GM23338 (cell line): Measurements from ENCODE around the gene MAST4. TPM values are rescaled to one million over a fixed set of nuclear protein-coding genes. Genes with fewer than 3 reads are reported as not detected.

Experiments used
- ATAC-seq: fragments of 200-7000 bp; cut with Tn5 transposase; 3 replicates; pipeline ENCODE4 v1.9.1; 2020
- DNase-seq: peaks from one replicate; pipeline ENCODE4 v3.0.0-alpha.2; 2015; ENCODE audit warnings: low spot score
- H2AFZ ChIP-seq: fragments of 200-600 bp; sonication (generic); 2 replicates; pipeline ENCODE4 v1.8.0; 2016; ENCODE audit warnings: antibody characterized with exemption, mild to moderate bottlenecking, moderate library complexity
- H3F3A ChIP-seq: fragments of 200-600 bp; sonication (generic); replicated peaks from 2 replicates; pipeline ENCODE4 v1.8.0; 2017; ENCODE audit warnings: antibody characterized with exemption, mixed run types, low read depth
- H3K27ac ChIP-seq: fragments of 200-600 bp; sonication (generic); 2 replicates; pipeline ENCODE4 v1.6.1; 2016; ENCODE audit warnings: low read depth
- H3K27me3 ChIP-seq: fragments of 200-600 bp; sonication (generic); 2 replicates; pipeline ENCODE4 v1.8.0; 2016; ENCODE audit warnings: mild to moderate bottlenecking, mixed run types, moderate library complexity; ENCODE audit not compliant: insufficient read depth
- H3K36me3 ChIP-seq: fragments of 200-600 bp; sonication (generic); 2 replicates; pipeline ENCODE4 v1.8.0; 2016; ENCODE audit warnings: mild to moderate bottlenecking; ENCODE audit not compliant: insufficient read depth
- H3K4me1 ChIP-seq: fragments of 200-600 bp; sonication (generic); 2 replicates; pipeline ENCODE4 v1.8.0; 2016; ENCODE audit warnings: mild to moderate bottlenecking, moderate library complexity; ENCODE audit not compliant: insufficient read depth
- H3K4me2 ChIP-seq: fragments of 200-600 bp; sonication (generic); 2 replicates; pipeline ENCODE4 v1.7.1; 2017; ENCODE audit warnings: mixed run types
- H3K4me3 ChIP-seq: fragments of 200-600 bp; sonication (generic); 2 replicates; pipeline ENCODE4 v1.6.1; 2016; ENCODE audit warnings: mixed run types
- H3K79me2 ChIP-seq: fragments of 200-600 bp; sonication (generic); replicated peaks from 2 replicates; pipeline ENCODE4 v1.8.0; 2017; ENCODE audit warnings: mild to moderate bottlenecking; ENCODE audit not compliant: insufficient read depth
- H3K9me2 ChIP-seq: fragments of 200-600 bp; sonication (generic); 2 replicates; pipeline ENCODE4 v1.8.0; 2017; ENCODE audit not compliant: insufficient read depth
- H4K20me1 ChIP-seq: fragments of 200-600 bp; sonication (generic); replicated peaks from 2 replicates; pipeline ENCODE4 v1.8.0; 2017; ENCODE audit warnings: mild to moderate bottlenecking; ENCODE audit not compliant: insufficient read depth
- H3K27ac Mint-ChIP-seq: 2 replicates; pipeline ENCODE4 v1.8.0; 2020; ENCODE audit warnings: inconsistent platforms, mild to moderate bottlenecking, moderate library complexity, mixed read lengths
- H3K27me3 Mint-ChIP-seq: 3 replicates; pipeline ENCODE4 v1.8.0; 2022; ENCODE audit warnings: low read depth, mild to moderate bottlenecking, moderate library complexity, mixed read lengths, inconsistent platforms; ENCODE audit not compliant: insufficient read depth, poor library complexity
- H3K36me3 Mint-ChIP-seq: 3 replicates; pipeline ENCODE4 v1.8.0; 2021; ENCODE audit warnings: low read depth, mild to moderate bottlenecking, inconsistent platforms, moderate library complexity, mixed read lengths
- H3K4me1 Mint-ChIP-seq: 3 replicates; pipeline ENCODE4 v1.8.0; 2020; ENCODE audit warnings: mild to moderate bottlenecking, inconsistent platforms, mixed read lengths
- H3K4me3 Mint-ChIP-seq: 3 replicates; pipeline ENCODE4 v1.8.0; 2021; ENCODE audit warnings: moderate library complexity, mild to moderate bottlenecking, inconsistent platforms, mixed read lengths
- H3K9me3 Mint-ChIP-seq: 3 replicates; pipeline ENCODE4 v1.8.0; 2020; ENCODE audit warnings: moderate library complexity, mild to moderate bottlenecking, inconsistent platforms, mixed read lengths
- CREB1 ChIP-seq: fragments of 250-450 bp; sonication (Bioruptor Pico); IDR thresholded peaks from 2 replicates; pipeline ENCODE4 v1.5.0; 2020; ENCODE audit warnings: low read depth, mild to moderate bottlenecking, moderate library complexity
- ETS1 ChIP-seq: IDR thresholded peaks from 2 replicates; pipeline ENCODE4 v1.6.1; 2016; ENCODE audit warnings: antibody characterized with exemption
- EZH2 ChIP-seq: fragments of 200-600 bp; sonication (generic); IDR thresholded peaks from one replicate; pipeline ENCODE4 v1.8.0; 2017; ENCODE audit warnings: antibody characterized with exemption, mild to moderate bottlenecking, low read depth; ENCODE audit not compliant: unreplicated experiment
- EZH2phosphoT487 ChIP-seq: fragments of 200-600 bp; sonication (generic); IDR thresholded peaks from one replicate; pipeline ENCODE4 v1.8.1; 2018; ENCODE audit warnings: antibody characterized with exemption; ENCODE audit not compliant: unreplicated experiment
- JUNB ChIP-seq: IDR thresholded peaks from one replicate; pipeline ENCODE4 v1.6.1; 2016; ENCODE audit warnings: antibody characterized with exemption; ENCODE audit not compliant: unreplicated experiment
- NANOG ChIP-seq: IDR thresholded peaks from 2 replicates; pipeline ENCODE4 v1.6.1; 2016; ENCODE audit warnings: antibody characterized with exemption, borderline replicate concordance
- POLR2AphosphoS5 ChIP-seq: IDR thresholded peaks from 2 replicates; pipeline ENCODE4 v1.6.1; 2016; ENCODE audit warnings: antibody characterized with exemption, low read depth
- REST ChIP-seq: IDR thresholded peaks from one replicate; pipeline ENCODE4 v1.6.1; 2018; ENCODE audit warnings: antibody characterized with exemption; ENCODE audit not compliant: unreplicated experiment
- STAT1 ChIP-seq: IDR thresholded peaks from one replicate; pipeline ENCODE4 v1.6.1; 2016; ENCODE audit warnings: antibody characterized with exemption; ENCODE audit not compliant: unreplicated experiment
- ZNF114 ChIP-seq: fragments of 250-450 bp; sonication (Bioruptor Pico); IDR thresholded peaks from 2 replicates; pipeline ENCODE4 v1.5.0; 2020; ENCODE audit warnings: mild to moderate bottlenecking, moderate library complexity
- ZNF331 ChIP-seq: fragments of 250-450 bp; sonication (Bioruptor Pico); IDR thresholded peaks from 2 replicates; pipeline ENCODE4 v1.5.0; 2020; ENCODE audit warnings: low read depth, mild to moderate bottlenecking, moderate library complexity
- polyA plus RNA-seq: library from polyadenylated mRNA; unstranded; fragments of >200 nt; fragmentation: Nextera tagmentation; extraction: Ambion mirVana; gene quantifications from 2 replicates; pipeline ENCODE4 v1.2.1, GENCODE V29; 2016
- total RNA-seq: library from RNA; depleted of rRNA; stranded (reverse); fragments of >200 nt; shearing (Covaris generic); gene quantifications from 2 replicates; pipeline ENCODE4 v1.2.3, GENCODE V29; 2014

MAST4 gene
- total and polyA plus RNA-seq, 2 experiments from 2014 or later: 3.6 to 8.5 TPM

GRCh38 chr5:66989286-66989685 is 393.1 kb downstream of the MAST4 start (continued):
- TF ChIP-seq REST (no peak), ETS1 (no peak), ZNF114 (CRISPR knock-in tag) (no peak), POLR2AphosphoS5 (no peak), CREB1 (CRISPR knock-in tag) (no peak), NANOG (no peak), ZNF331 (no peak), EZH2 (no peak)

- Mint-ChIP-seq H3K9me3 (no peaks in the 10 kb centered on the region), H3K27ac (no peak overlapping the region)
These were observed 393.6 kb downstream of the MAST4 start for GRCh38 chr5:66989781-66990180.

More at GRCh38 chr5:66989781-66990180, 393.6 kb downstream of the MAST4 start:
- Histone ChIP-seq H3K4me3 (no peak overlapping the region), H3K9me2 (no peaks in the 10 kb centered on the region), H3K27ac (no peak overlapping the region), H3K36me3 (no peaks in the 10 kb centered on the region), H3K4me2 (no peak overlapping the region), H2AFZ (no peak overlapping the region), H3K79me2 (no peaks in the 10 kb centered on the region), H3K27me3 (no peaks in the 10 kb centered on the region), H3K4me1 (peaks cover 4% of the 10 kb centered on the region; the same call in 1 of the 2 replicates), H4K20me1 (no peaks in the 10 kb centered on the region), H3F3A (no peaks in the 10 kb centered on the region)
- Mint-ChIP-seq H3K36me3 (no peaks in the 10 kb centered on the region), H3K4me3 (no peak overlapping the region), H3K4me1 (peaks cover 21% of the 10 kb centered on the region), H3K27me3 (no peaks in the 10 kb centered on the region)
- DNase-seq (no peak), ATAC-seq (no peak)
- TF ChIP-seq REST (no peak), EZH2 (no peak), ZNF114 (CRISPR knock-in tag) (no peak), CREB1 (CRISPR knock-in tag) (no peak), JUNB (no peak), ETS1 (no peak), EZH2phosphoT487 (no peak), POLR2AphosphoS5 (no peak), STAT1 (no peak)
